Renal cortical epithelial cell (primary cell): Measurements from ENCODE around the gene SHD. TPM values are rescaled to one million over a fixed set of nuclear protein-coding genes. Genes with fewer than 3 reads are reported as not detected.

ENCODE experiments used
- DNase-seq: peaks from one replicate; pipeline ENCODE4 v3.0.0-alpha.2; 2011; ENCODE audit warnings: low read depth
- total RNA-seq: library from RNA; depleted of rRNA; stranded (reverse); fragments of >200 nt; gene quantifications from 2 replicates; pipeline ENCODE4 v1.2.3, GENCODE V29; 2014

SHD gene
- total RNA-seq, 1 donor from 2014 or later = not detected

DNA sequence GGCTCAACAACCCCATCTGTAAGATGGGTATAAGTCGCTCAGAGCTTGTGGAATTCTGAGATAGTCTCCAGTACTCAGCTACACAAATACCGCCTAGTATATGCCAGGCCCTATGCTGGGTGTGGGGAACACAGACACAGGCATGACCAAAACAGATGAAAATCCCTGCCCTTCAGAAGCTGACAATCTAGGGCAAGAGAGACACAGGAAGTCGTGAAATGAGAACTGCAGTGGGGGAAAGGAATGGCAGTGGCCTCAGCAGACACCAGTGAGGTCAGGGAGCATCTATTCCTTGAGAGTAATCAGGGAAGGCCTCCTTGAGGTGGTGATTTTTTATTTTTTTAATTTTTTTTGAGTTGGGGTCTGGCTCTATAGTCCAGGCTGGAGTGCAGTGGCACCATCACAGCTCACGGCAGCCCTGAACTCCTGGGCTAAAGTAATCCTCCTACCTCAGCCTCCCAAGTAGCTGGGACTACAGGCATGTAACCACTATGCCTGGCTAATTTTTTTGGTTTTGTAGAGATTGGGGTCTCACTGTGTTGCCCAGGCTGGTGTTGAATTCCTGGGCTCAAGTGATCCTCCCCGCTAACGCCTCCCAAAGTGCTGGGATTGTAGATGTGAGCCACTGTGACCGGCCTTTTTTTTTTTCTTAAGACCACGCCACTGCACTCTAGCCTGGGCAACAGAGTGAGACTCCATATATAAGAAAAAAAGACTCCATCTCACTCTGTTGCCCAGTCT lies 19.9 kb downstream of the SHD start:
- DNase-seq = no peak

DNA sequence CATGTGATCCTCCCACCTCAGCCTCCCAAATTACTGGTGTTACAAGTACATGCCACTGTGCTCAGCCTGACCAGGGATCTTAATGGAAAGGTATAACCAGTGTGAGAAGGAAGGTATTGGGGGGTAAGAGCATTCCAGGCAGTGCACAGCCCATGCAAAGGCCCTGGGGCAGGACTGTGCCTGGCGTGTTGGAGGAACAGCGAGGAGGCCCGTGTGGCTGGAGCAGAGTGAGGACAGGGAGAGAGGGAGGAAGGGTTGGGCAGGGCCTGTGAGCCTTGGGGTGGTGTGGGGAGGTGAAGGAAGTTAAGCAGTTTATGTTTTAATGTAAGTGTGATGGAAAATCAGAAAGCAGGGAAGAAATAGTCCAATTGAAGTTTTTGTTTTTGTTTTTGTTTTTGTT lies 21.5 kb downstream of the SHD start:
- no peak for DNase-seq

DNA sequence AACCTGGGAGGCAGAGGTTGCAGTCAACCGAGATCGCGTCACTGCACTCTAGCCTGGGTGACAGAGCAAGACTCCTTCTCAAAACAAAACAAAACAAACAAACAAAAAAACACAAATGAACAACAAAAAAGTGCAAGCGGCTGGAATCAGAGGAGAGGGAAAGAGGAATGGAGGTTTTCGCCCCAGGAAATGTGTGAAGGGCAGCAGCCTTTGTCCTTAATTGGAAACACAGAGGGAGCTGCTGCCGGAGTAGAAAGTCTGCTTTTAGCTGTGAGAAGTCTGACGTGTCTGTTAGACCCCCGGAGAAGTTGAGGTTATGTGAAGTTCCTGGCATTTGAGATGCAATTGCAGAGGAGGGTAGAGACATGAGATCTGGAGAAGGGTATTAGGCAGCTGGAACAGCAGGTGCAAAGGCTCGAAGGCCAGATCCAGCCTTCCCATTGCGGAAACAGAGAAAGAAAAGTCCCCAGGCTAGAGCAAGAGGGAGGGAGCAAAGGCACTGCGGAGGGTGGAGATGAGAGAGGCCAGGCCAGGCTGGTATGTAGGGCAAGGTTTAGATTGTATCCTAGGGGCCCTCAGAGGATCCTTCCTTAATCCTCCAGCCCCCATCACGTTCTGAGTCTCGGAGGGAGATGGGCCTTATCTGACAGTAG lies 22.6 kb downstream of the SHD start:
- DNase-seq = no peak

- DNase-seq = no peak
Observed at GRCh38 chr19:4302243-4302640, 23.2 kb downstream of the SHD start, which contains the start of gene TMIGD2. Gene TMIGD2, minus strand, starts transcription at chr19:4302389. Its CDS starts 4 bp downstream, at chr19:4302385.

- DNase-seq = no peak
Observed at GRCh38 chr19:4303819-4304537, 24.9 kb downstream of the SHD start.

GRCh38 chr19:4304538-4305256 lies 25.6 kb downstream of the SHD start, which contains the start of gene FSD1:
Gene FSD1, plus strand, starts transcription at chr19:4304598. Its CDS starts 149 bp downstream, at chr19:4304747.
- DNase-seq = no peak

DNA sequence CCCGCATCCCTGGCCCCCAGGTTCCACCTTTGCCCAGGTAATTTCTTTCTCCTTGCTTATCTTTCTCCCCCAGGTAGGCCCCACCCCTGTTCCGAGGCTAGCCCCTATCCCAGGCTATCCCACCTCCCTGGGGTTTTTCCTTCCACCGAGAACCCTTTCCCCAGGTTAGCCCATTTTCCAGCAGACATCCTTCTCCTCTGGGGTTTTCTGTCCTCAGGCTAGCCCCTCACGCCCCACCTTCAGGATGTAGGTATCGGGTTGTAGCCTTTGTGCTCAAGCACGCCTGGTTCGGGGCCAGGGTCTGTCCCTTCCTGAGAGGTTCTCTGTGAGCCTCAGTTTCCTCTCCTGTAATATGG lies 26.2 kb downstream of the SHD start:
- DNase-seq = no peak

DNA sequence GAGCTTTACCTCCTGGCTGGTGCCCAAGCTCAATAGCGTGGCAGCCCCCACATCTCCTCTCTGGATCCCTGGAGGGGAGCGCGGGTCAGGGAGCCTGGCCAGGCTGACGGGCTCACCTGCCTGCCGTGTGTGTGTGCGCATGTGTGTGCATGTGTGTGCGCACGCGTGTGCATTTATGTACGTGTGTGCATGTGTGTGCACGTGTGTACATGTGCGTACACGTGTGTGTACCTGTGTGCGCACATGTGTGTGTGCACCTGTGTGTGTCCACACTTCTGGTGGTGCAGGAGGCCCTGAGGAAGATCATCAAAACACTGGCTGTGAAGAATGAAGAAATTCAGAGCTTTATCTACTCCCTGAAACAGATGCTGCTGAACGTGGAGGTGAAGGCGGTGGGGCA lies 26.6 kb downstream of the SHD start:
- DNase-seq = no peak

DNA sequence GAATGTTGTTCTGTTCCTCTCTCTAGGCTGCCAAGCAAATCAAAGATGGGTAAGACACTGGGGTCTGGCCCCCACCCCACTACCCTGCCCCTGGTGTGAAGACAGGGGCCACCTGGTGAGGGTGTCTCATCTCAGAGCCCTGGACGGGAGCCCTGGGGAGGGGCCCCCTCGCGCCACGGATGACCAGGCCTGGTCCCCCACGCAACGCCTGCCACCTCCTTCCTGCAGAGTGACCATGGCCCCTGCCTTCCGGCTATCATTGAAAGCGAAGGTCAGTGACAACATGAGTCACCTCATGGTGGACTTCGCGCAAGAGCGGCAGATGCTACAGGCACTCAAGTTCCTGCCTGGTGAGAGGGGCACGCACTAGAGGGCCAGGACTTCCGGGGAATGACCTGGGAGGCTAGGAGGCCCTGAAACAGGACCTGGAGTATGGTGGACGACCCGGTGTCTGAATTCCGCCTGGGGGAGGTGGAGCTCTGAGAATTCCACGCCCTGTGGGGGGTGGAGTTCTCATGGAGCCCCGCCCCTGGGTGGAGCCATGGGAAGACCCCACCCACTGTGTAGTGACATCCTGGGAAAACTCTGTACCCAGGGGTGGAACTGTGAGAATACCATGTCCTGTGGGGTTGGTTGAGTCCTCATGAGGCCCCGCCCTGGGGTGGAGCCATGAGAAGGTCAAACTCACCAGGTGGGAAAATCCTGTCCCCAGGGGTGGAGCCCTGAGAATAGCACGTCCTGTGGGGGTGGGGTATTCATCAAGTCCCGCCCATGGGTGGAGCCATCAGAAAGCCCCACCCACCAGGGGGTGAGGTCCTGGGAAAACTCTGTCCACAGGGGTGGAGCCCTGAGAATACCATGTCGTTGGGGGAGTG lies 31.4 kb downstream of the SHD start:
- no peak for DNase-seq

DNA sequence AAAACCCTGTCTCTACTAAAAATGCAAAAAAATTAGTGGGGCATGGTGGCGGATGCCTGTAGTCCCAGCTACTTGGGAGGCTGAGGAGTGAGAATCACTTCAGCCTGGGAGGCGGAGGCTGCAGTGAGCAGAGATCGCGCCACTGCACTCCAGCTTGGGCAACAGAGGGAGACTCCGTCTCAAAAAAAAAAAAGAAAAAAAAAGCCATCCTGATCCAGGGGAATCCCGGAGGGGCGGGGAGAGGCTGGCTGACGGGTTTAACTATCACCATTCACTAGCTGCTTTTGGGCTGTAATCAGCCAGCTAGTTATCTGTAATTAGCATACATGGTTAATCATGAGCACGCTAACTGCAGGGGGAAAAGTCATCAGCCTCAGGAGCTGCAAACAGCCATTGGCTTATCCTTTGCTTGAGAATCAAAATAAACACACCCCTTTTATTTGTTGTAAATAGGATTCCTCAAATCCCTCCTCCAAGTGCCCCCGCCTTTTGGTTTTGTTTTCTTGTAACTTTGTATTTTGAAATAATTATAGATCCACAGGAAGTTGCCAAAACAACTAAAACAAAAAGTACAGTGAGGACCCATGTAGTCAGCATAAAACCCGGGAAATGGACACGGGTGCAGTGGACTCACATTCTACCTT lies 34.9 kb downstream of the SHD start:
- peak; percentile 7 for DNase-seq

GRCh38 chr19:4316956-4317355 lies 37.9 kb downstream of the SHD start:
- peak; percentile 10 for DNase-seq

- DNase-seq = no peak
Observed at GRCh38 chr19:4318460-4318859, 39.4 kb downstream of the SHD start.

GRCh38 chr19:4319067-4319718 lies 40.1 kb downstream of the SHD start:
- no peak for DNase-seq

- no peak for DNase-seq
Observed at GRCh38 chr19:4320419-4320818, 41.4 kb downstream of the SHD start.

DNA sequence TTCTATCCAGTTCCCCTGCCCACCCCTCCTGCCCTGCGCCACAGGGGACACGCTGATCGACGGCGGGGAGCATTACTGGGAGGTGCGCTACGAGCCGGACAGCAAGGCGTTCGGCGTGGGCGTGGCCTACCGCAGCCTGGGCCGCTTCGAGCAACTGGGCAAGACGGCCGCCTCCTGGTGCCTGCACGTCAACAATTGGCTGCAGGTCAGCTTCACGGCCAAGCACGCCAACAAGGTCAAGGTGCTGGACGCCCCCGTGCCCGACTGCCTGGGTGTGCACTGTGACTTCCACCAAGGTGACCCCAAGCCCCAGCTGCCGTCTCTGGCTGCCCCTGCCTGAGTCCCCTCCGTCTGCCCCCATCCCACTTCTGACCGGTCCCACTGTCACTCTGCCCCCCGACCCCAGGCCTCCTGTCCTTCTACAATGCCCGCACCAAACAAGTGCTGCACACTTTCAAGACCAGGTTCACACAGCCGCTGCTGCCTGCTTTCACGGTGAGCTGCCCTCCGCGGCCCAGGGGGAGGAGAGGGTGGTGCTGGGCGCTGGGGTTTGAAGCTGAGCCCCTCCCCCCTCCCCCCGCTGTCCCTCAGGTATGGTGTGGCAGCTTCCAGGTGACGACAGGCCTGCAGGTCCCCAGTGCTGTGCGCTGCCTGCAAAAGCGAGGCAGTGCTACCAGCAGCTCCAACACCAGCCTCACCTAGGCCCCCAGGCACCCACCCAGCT lies 44.0 kb downstream of the SHD start:
- no peak for DNase-seq

- no peak for DNase-seq
Observed at GRCh38 chr19:4323692-4324091, 44.6 kb downstream of the SHD start.

DNA sequence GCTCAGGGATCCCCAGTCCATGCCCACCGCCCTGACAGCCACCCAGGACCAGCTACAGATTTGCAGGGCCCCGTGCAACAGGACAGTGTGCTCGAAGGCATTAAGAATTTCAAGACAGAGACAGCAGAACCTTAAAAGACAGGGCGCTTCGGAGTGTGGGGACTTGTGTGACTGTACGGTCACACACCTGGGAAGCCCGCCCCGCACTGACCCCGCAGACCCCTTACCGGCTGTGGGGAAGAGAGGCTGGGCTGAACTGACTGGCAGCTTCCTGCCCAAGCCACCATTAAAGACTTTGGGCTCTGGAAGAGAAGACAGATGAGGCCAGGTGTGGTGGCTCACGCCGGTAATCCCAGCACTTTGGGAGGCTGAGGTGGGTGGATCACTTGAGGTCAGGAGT lies 45.2 kb downstream of the SHD start:
- DNase-seq = no peak

DNA sequence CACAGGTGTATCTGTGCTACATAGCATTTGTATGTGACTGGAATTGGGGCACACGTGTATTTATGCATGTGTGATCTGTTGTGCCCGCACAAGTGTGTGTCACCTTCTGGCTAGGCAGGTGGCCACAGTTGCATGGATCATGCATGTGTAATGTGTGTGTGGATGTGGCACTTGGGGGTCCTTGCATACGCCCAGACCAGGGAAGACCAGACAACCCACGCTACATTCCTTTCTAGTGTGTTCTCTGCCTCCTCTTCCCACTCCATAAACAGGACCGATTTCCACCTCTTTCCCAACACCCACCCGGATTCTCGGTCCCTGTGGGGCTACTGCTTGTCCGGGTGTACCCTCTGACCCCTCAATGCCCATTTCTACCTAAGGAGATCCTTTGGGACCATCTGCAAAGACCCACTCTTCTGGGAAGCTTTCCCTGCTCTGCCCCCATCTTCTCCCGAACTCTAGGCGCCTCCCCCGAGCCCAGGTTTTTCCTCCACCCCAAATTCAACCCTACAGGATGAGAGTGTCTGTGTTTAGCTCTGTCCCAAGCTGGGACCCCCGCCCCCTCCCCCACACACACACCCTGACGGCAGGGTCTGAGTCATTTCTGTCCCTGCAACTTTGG lies 47.3 kb downstream of the SHD start:
- DNase-seq = no peak

- no peak for DNase-seq
Observed at GRCh38 chr19:4326837-4327251, 47.8 kb downstream of the SHD start.
